Neural progenitor cell (in vitro differentiated cells): ENCODE measurements around the gene PADI3. TPM values are rescaled to one million over a fixed set of nuclear protein-coding genes. Genes with fewer than 3 reads are reported as not detected.
A peak's percentile ranks its signal among the peaks of the same experiment; 100 is the strongest.

Source experiments
- DNase-seq: peaks from one replicate; pipeline ENCODE4 v3.0.0-alpha.2; 2016; ENCODE audit warnings: low spot score
- H2AFZ ChIP-seq: fragments of 200-600 bp; sonication (generic); replicated peaks from 2 replicates; pipeline ENCODE4 v1.6.1; 2016; ENCODE audit warnings: antibody characterized with exemption
- H3F3A ChIP-seq: fragments of 200-600 bp; sonication (generic); 2 replicates; pipeline ENCODE4 v1.6.1; 2016; ENCODE audit warnings: antibody characterized with exemption, low read depth
- H3K27ac ChIP-seq: fragments of 200-600 bp; sonication (generic); 2 replicates; pipeline ENCODE4 v1.5.1; 2016; ENCODE audit warnings: mild to moderate bottlenecking
- H3K27me3 ChIP-seq: fragments of 200-600 bp; sonication (generic); 2 replicates; pipeline ENCODE4 v1.6.1; 2016; ENCODE audit warnings: mild to moderate bottlenecking, moderate library complexity
- H3K36me3 ChIP-seq: fragments of 200-600 bp; sonication (generic); 2 replicates; pipeline ENCODE4 v1.5.1; 2016
- H3K4me1 ChIP-seq: fragments of 200-600 bp; sonication (generic); 2 replicates; pipeline ENCODE4 v1.6.1; 2016; ENCODE audit warnings: mixed run types
- H3K4me2 ChIP-seq: fragments of 200-600 bp; sonication (generic); 2 replicates; pipeline ENCODE4 v1.6.1; 2016
- H3K4me3 ChIP-seq: fragments of 200-600 bp; sonication (generic); 2 replicates; pipeline ENCODE4 v1.5.1; 2016
- H3K79me2 ChIP-seq: fragments of 200-600 bp; sonication (generic); 2 replicates; pipeline ENCODE4 v1.6.1; 2016; ENCODE audit warnings: low read depth
- H3K9ac ChIP-seq: fragments of 200-600 bp; sonication (generic); 2 replicates; pipeline ENCODE4 v1.6.1; 2016
- H3K9me3 ChIP-seq: fragments of 200-600 bp; sonication (generic); 2 replicates; pipeline ENCODE4 v1.5.1; 2016; ENCODE audit warnings: low read depth
- H4K20me1 ChIP-seq: fragments of 200-600 bp; sonication (generic); 2 replicates; pipeline ENCODE4 v1.6.1; 2016; ENCODE audit warnings: low read depth
- H3K27ac Mint-ChIP-seq: 3 replicates; pipeline ENCODE4 v1.8.0; 2021; ENCODE audit warnings: mixed read lengths
- H3K27me3 Mint-ChIP-seq: 2 replicates; pipeline ENCODE4 v1.8.0; 2022; ENCODE audit warnings: low read depth, mild to moderate bottlenecking, inconsistent platforms, moderate library complexity, mixed read lengths; ENCODE audit not compliant: insufficient read depth
- H3K36me3 Mint-ChIP-seq: 3 replicates; pipeline ENCODE4 v1.8.0; 2021; ENCODE audit warnings: mixed read lengths
- H3K4me1 Mint-ChIP-seq: 3 replicates; pipeline ENCODE4 v1.8.0; 2021; ENCODE audit warnings: mixed read lengths
- H3K4me3 Mint-ChIP-seq: 3 replicates; pipeline ENCODE4 v1.8.0; 2021; ENCODE audit warnings: mild to moderate bottlenecking, moderate library complexity, mixed read lengths
- H3K9me3 Mint-ChIP-seq: 3 replicates; pipeline ENCODE4 v1.8.0; 2020; ENCODE audit warnings: mixed read lengths
- EZH2 ChIP-seq: fragments of 200-600 bp; sonication (generic); IDR thresholded peaks from 2 replicates; pipeline ENCODE4 v1.6.1; 2017; ENCODE audit warnings: antibody characterized with exemption, mild to moderate bottlenecking, moderate library complexity
- EZH2phosphoT487 ChIP-seq: fragments of 200-600 bp; sonication (generic); IDR thresholded peaks from 2 replicates; pipeline ENCODE4 v1.6.1; 2017; ENCODE audit warnings: antibody characterized with exemption
- total RNA-seq: library from RNA; depleted of rRNA; stranded (reverse); fragments of >200 nt; gene quantifications from 2 replicates; pipeline ENCODE4 v1.2.3, GENCODE V29; 2015; ENCODE audit warnings: low replicate concordance
- TF ChIP-seq, protein P1 (sequence below): fragments of 200-600 bp; sonication (generic); IDR thresholded peaks from 2 replicates; pipeline ENCODE4 v1.5.1; 2017; ENCODE audit warnings: antibody characterized with exemption, mild to moderate bottlenecking

The PADI3 gene
- total RNA-seq, 1 donor from 2014 or later = 1.0 TPM

DNA sequence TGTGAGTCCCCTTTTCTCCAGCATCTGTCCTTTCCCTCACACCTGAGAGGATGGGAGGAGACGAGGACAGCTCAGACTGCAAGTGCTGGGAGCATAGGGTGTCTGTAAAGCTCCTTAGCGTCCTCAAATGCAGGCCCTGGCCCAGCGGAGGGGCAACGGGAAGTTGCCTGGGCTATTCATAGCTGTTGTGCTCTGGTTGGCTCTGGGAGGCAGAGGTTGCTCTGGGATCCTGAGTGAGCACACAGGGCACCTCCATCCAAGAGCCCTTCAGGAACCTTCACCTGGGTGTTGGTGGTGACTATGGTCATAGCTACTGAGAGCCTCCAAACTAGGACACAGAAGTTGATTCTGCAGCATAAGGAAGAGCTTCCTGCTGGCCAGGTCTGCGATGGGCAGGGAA lies 41.4 kb upstream of the PADI3 start:
- no peak overlapping the region for H3K4me2 ChIP-seq
- H2AFZ ChIP-seq = no peak overlapping the region
- Mint-ChIP-seq H3K4me3 (peak overlapping the region; percentile 48), H3K27ac (peak overlapping the region; percentile 90), H3K36me3 (no peaks in the 10 kb centered on the region), H3K4me1 (peaks cover 51% of the 10 kb centered on the region), H3K27me3 (peaks cover 18% of the 10 kb centered on the region), H3K9me3 (no peaks in the 10 kb centered on the region)
- H3K4me3 ChIP-seq = no peak overlapping the region
- H3K9me3 ChIP-seq = no peaks in the 10 kb centered on the region
- peaks cover 7% of the 10 kb centered on the region for H3K4me1 ChIP-seq
- no peak overlapping the region for H3K9ac ChIP-seq
- H4K20me1 ChIP-seq = no peaks in the 10 kb centered on the region
- H3F3A ChIP-seq = peaks cover 2% of the 10 kb centered on the region
- DNase-seq = no peak
- H3K79me2 ChIP-seq = no peaks in the 10 kb centered on the region
- TF ChIP-seq, protein P1, sequence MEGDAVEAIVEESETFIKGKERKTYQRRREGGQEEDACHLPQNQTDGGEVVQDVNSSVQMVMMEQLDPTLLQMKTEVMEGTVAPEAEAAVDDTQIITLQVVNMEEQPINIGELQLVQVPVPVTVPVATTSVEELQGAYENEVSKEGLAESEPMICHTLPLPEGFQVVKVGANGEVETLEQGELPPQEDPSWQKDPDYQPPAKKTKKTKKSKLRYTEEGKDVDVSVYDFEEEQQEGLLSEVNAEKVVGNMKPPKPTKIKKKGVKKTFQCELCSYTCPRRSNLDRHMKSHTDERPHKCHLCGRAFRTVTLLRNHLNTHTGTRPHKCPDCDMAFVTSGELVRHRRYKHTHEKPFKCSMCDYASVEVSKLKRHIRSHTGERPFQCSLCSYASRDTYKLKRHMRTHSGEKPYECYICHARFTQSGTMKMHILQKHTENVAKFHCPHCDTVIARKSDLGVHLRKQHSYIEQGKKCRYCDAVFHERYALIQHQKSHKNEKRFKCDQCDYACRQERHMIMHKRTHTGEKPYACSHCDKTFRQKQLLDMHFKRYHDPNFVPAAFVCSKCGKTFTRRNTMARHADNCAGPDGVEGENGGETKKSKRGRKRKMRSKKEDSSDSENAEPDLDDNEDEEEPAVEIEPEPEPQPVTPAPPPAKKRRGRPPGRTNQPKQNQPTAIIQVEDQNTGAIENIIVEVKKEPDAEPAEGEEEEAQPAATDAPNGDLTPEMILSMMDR = no peak
- TF ChIP-seq EZH2phosphoT487 (no peak), EZH2 (no peak)
- no peaks in the 10 kb centered on the region for H3K27me3 ChIP-seq
- no peak overlapping the region for H3K27ac ChIP-seq
- H3K36me3 ChIP-seq = no peaks in the 10 kb centered on the region

DNA sequence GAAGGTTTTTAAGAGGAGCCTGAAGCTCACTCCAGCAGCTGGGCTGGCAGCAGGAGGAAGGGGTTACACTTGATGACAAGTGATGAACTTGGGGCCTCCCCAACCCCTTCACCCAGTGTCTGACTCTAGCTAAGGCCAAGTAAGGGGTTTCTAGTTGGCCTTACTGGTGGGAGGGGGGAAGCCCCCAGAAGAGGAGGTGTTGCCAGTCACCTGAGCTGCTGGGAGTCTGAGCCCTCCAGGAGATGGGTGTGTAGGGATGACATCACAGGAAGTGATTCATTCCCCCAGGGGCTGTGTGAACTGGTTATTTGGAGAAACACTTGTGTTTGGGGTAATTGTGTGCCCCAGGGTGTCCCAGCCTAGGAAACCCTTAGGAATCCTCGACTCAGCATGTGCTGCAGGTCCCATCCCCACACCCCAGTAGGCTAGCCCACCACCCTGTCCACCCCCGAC lies 40.9 kb upstream of the PADI3 start:
- Histone ChIP-seq H3K4me1 (peaks cover 12% of the 10 kb centered on the region), H3K4me3 (no peak overlapping the region), H3K9ac (no peak overlapping the region), H3K27ac (no peak overlapping the region), H3K36me3 (no peaks in the 10 kb centered on the region), H3K9me3 (no peaks in the 10 kb centered on the region), H3K79me2 (no peaks in the 10 kb centered on the region), H3K4me2 (no peak overlapping the region), H3K27me3 (no peaks in the 10 kb centered on the region), H4K20me1 (no peaks in the 10 kb centered on the region), H2AFZ (no peak overlapping the region), H3F3A (peaks cover 7% of the 10 kb centered on the region)
- H3K27ac Mint-ChIP-seq = peak overlapping the region; percentile 90
- peaks cover 53% of the 10 kb centered on the region for H3K4me1 Mint-ChIP-seq
- no peak for DNase-seq
- H3K9me3 Mint-ChIP-seq = no peaks in the 10 kb centered on the region
- peaks cover 15% of the 10 kb centered on the region for H3K27me3 Mint-ChIP-seq
- no peak for TF ChIP-seq EZH2
- TF ChIP-seq, protein P1 = no peak
- no peak for TF ChIP-seq EZH2phosphoT487
- H3K36me3 Mint-ChIP-seq = no peaks in the 10 kb centered on the region
- peak overlapping the region; percentile 48 for H3K4me3 Mint-ChIP-seq

DNA sequence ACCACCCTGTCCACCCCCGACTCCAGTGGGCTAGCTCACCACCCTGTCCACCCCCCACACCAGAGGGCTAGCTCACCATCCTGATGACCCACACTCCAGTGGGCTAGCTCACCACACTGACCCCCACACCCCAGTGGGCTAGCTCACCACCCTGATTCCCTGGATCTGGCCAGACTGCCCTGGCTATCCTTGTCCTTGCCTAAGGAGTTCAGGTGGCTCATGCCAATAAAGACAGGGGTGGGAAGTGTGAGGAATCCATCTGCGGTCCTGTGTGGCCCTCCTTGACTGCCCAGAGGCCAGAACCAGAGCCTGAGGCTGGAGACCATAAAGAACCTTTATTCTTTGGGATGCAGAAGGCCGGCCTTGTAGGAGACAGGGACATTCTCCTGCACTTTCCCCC lies 40.4 kb upstream of the PADI3 start:
- H2AFZ ChIP-seq = no peak overlapping the region
- peaks cover 18% of the 10 kb centered on the region for H3K4me1 ChIP-seq
- Mint-ChIP-seq H3K4me3 (no peak overlapping the region), H3K36me3 (no peaks in the 10 kb centered on the region), H3K9me3 (no peaks in the 10 kb centered on the region), H3K27me3 (peaks cover 20% of the 10 kb centered on the region), H3K4me1 (peaks cover 58% of the 10 kb centered on the region), H3K27ac (no peak overlapping the region)
- no peak overlapping the region for H3K9ac ChIP-seq
- no peak overlapping the region for H3K4me3 ChIP-seq
- no peak overlapping the region for H3K4me2 ChIP-seq
- no peaks in the 10 kb centered on the region for H3K9me3 ChIP-seq
- H3K36me3 ChIP-seq = no peaks in the 10 kb centered on the region
- H3F3A ChIP-seq = peaks cover 8% of the 10 kb centered on the region
- DNase-seq = no peak
- no peaks in the 10 kb centered on the region for H3K79me2 ChIP-seq
- no peaks in the 10 kb centered on the region for H3K27me3 ChIP-seq
- no peak overlapping the region for H3K27ac ChIP-seq
- no peak for TF ChIP-seq EZH2phosphoT487
- no peak for TF ChIP-seq EZH2
- TF ChIP-seq, protein P1 = no peak
- no peaks in the 10 kb centered on the region for H4K20me1 ChIP-seq
